ENCODE data around the gene ITPR3. TPM values are rescaled to one million over a fixed set of nuclear protein-coding genes. Genes with fewer than 3 reads are reported as not detected.
A peak's percentile ranks its signal among the peaks of the same experiment; 100 is the strongest.

The ITPR3 gene
- polyA plus RNA-seq, 1 donor from 2014 or later = 6.7 TPM

DNA sequence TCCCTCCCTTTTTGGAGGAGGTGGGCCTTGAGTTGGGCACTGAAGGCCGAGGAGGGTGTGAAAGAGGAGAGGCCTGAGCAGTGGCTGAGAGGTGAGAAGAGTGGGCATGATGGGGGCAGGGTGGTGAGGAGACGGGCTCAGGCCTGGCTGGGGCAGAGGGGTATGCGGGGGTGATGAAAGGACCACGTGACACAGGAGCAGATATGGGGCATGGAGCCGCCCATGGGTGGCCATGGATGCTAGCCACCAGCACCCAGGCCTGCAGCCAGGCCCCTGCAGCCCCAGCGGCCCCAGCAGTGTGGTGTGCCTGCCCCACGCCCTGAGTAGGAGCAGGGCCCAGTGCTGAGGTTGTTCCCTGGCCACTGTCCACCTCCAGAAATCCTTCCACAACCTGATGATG, 63.9 kb downstream of the ITPR3 start:
- H3K27ac Mint-ChIP-seq = no peak overlapping the region

GRCh38 chr6:33685411-33686224, 64.5 kb downstream of the ITPR3 start:
- Mint-ChIP-seq H3K27me3 (no peaks in the 10 kb centered on the region), H3K4me3 (no peak overlapping the region), H3K27ac (peak overlapping the region in 1 of 3 donors; percentile 5), H3K36me3 (peaks cover 13% of the 10 kb centered on the region), H3K4me1 (peaks cover 0 to 2% (median 0%) of the 10 kb centered on the region in 3 donors), H3K9me3 (no peaks in the 10 kb centered on the region)

More for the DNA sequence above, 63.9 kb downstream of the ITPR3 start:
- Mint-ChIP-seq H3K27me3 (no peaks in the 10 kb centered on the region), H3K4me1 (peaks cover 0 to 2% (median 0%) of the 10 kb centered on the region in 3 donors), H3K9me3 (no peaks in the 10 kb centered on the region), H3K4me3 (no peak overlapping the region), H3K36me3 (peaks cover 13% of the 10 kb centered on the region)

DNA sequence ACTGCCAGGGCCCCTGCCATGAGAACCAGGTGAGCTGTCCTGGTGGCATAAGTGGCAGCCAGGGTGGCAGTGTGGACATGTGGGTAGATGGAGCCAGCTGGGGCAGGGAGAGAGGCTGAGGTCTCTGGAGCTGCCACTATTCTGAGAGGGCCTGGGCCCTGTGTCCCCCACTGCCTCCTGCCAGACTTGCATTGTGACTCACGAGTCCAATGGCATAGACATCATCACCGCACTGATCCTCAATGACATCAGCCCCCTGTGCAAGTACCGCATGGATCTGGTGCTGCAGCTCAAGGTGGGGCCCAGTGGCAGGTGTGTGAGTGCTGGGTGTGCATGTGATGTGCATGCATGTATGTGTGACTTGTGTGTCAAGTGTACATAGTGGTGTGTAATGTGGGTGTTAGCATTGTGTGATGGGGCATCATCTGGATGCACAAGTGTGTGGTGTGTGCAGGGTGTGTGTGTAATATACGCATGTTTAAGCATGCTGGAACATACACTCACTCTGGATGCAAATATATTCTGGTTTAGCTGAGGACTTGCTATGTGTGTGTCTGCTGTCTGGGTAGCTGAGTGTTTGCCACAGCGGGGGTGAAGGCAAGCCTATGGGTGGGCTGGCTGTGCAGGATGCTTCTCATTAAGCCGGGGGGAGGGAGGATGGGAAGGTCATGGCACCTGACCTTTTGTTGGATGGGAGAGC, 65.3 kb downstream of the ITPR3 start:
- Mint-ChIP-seq H3K9me3 (no peaks in the 10 kb centered on the region), H3K36me3 (peaks cover 13% of the 10 kb centered on the region), H3K27me3 (no peaks in the 10 kb centered on the region), H3K4me1 (peaks cover 0 to 2% (median 0%) of the 10 kb centered on the region in 3 donors), H3K4me3 (no peak overlapping the region), H3K27ac (peak overlapping the region in 1 of 3 donors; percentile 5)

- no peak overlapping the region for H3K4me3 Mint-ChIP-seq
- no peaks in the 10 kb centered on the region for H3K9me3 Mint-ChIP-seq
- peaks cover 13% of the 10 kb centered on the region for H3K36me3 Mint-ChIP-seq
- peaks cover 0 to 2% (median under 1%) of the 10 kb centered on the region in 3 donors for H3K4me1 Mint-ChIP-seq
- H3K27me3 Mint-ChIP-seq = no peaks in the 10 kb centered on the region
- peak overlapping the region in 2 of 3 donors; percentile 42 to 53 for H3K27ac Mint-ChIP-seq
Observed at GRCh38 chr6:33686981-33687975, 66.2 kb downstream of the ITPR3 start.

- peak overlapping the region in 1 of 3 donors; percentile 42 for H3K27ac Mint-ChIP-seq
- H3K36me3 Mint-ChIP-seq = peaks cover 15% of the 10 kb centered on the region
- H3K27me3 Mint-ChIP-seq = no peaks in the 10 kb centered on the region
- no peaks in the 10 kb centered on the region for H3K9me3 Mint-ChIP-seq
- H3K4me3 Mint-ChIP-seq = no peak overlapping the region
- H3K4me1 Mint-ChIP-seq = peaks cover 6 to 9% (median 8%) of the 10 kb centered on the region in 3 donors
Observed at GRCh38 chr6:33688006-33688405, 66.9 kb downstream of the ITPR3 start.

- Mint-ChIP-seq H3K4me3 (no peak overlapping the region), H3K36me3 (peaks cover 15% of the 10 kb centered on the region), H3K27ac (peak overlapping the region in 1 of 3 donors; percentile 42), H3K4me1 (peaks cover 6 to 14% (median 13%) of the 10 kb centered on the region in 3 donors), H3K27me3 (no peaks in the 10 kb centered on the region), H3K9me3 (no peaks in the 10 kb centered on the region)
Observed at GRCh38 chr6:33688451-33689147, 67.5 kb downstream of the ITPR3 start.

DNA sequence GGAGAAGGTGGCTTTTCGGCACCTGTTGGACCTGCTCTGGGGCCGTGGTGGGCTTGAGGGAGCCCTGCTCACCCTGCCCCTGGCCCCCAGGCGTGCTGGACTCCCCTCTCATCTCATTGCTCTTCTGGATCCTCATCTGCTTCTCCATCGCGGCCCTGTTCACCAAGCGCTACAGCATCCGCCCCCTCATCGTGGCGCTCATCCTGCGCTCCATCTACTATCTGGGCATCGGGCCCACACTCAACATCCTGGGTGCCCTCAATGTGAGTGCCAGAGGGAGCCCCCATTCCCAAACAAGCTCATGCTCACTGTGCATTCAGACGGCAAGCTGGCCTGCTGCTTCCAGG, 68.0 kb downstream of the ITPR3 start:
- no peak overlapping the region for H3K4me3 Mint-ChIP-seq
- H3K27ac Mint-ChIP-seq = no peak overlapping the region
- no peaks in the 10 kb centered on the region for H3K9me3 Mint-ChIP-seq
- H3K36me3 Mint-ChIP-seq = peaks cover 13% of the 10 kb centered on the region
- H3K4me1 Mint-ChIP-seq = peaks cover 9 to 16% (median 16%) of the 10 kb centered on the region in 3 donors
- no peaks in the 10 kb centered on the region for H3K27me3 Mint-ChIP-seq

DNA sequence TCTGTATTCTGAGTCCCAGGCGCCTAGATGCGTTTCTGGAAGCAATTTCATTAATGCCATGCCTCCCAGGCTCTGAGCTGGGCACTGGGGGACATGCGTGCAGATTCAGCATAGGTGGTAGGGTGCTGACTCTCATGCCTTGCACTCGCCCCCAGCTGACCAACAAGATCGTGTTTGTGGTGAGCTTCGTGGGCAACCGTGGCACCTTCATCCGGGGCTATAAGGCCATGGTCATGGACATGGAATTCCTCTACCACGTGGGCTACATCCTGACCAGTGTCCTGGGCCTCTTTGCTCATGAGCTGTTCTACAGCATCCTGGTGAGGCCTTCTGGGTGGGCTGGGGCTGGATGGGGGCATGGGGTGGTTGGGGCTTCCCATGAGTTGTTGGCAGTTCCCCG, 68.8 kb downstream of the ITPR3 start:
- Mint-ChIP-seq H3K9me3 (no peaks in the 10 kb centered on the region), H3K36me3 (peaks cover 13% of the 10 kb centered on the region), H3K4me3 (no peak overlapping the region), H3K4me1 (peaks cover 15 to 22% (median 20%) of the 10 kb centered on the region in 3 donors), H3K27me3 (no peaks in the 10 kb centered on the region), H3K27ac (no peak overlapping the region)

GRCh38 chr6:33690766-33691165, 69.6 kb downstream of the ITPR3 start:
- peaks cover 13% of the 10 kb centered on the region for H3K36me3 Mint-ChIP-seq
- H3K27me3 Mint-ChIP-seq = no peaks in the 10 kb centered on the region
- H3K4me3 Mint-ChIP-seq = no peak overlapping the region
- H3K27ac Mint-ChIP-seq = peak overlapping the region in 1 of 3 donors; percentile 74
- H3K4me1 Mint-ChIP-seq = peaks cover 15 to 25% (median 20%) of the 10 kb centered on the region in 3 donors
- H3K9me3 Mint-ChIP-seq = no peaks in the 10 kb centered on the region

DNA sequence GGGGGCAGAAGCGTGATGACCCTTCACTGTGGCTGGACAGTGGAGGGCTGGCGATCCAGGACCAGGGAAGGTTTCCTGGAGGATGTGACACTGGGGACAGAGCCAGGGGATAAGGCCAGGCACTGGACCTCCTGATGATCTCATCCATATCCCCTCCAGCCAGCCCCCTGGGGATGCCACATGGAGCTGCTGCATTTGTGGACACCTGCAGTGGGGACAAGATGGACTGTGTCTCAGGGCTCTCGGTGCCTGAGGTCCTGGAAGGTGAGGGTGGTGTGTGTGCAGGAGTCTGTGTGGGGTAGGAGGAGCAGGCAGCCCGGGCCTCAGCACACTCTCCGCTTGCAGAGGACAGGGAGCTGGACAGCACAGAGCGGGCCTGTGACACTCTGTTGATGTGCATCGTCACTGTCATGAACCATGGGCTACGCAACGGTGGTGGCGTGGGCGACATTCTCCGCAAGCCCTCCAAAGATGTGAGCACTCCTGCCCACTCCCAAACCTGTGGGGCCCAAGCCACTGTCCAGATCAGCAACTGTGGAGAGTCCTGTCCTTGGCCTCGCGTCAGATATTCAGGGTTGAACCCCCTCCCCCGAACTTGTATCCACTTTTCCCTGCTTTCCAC, 70.4 kb downstream of the ITPR3 start:
- no peaks in the 10 kb centered on the region for H3K27me3 Mint-ChIP-seq
- H3K4me3 Mint-ChIP-seq = no peak overlapping the region
- peak overlapping the region; percentile 67 to 89 (median 74) for H3K27ac Mint-ChIP-seq
- peaks cover 19 to 33% (median 28%) of the 10 kb centered on the region in 3 donors for H3K4me1 Mint-ChIP-seq
- peaks cover 13% of the 10 kb centered on the region for H3K36me3 Mint-ChIP-seq
- H3K9me3 Mint-ChIP-seq = no peaks in the 10 kb centered on the region

GRCh38 chr6:33692078-33692759, 71.1 kb downstream of the ITPR3 start:
- Mint-ChIP-seq H3K4me3 (peak overlapping the region in 3 of 4 donors; percentile 1 to 29 (median 2)), H3K9me3 (no peaks in the 10 kb centered on the region), H3K27me3 (no peaks in the 10 kb centered on the region), H3K27ac (peak overlapping the region; percentile 72 to 93 (median 89)), H3K36me3 (peaks cover 13% of the 10 kb centered on the region), H3K4me1 (peaks cover 24 to 37% (median 33%) of the 10 kb centered on the region in 3 donors)

DNA sequence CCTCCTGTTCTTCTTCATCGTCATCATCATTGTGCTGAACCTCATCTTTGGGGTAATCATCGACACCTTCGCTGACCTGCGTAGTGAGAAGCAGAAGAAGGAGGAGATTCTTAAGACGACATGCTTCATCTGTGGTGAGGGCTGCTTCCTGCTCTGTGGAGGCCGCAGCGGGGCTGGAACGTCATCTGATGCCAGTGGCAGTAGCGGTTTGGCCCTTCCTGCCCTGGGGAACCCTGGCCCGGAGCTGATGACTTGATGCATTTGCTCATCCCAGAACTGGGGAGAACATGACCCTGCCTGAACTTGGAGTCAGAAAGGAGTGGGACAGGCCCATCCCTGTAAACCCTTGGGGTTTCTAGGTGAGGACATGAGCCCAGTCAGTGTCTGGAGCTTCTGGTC, 71.6 kb downstream of the ITPR3 start:
- Mint-ChIP-seq H3K4me1 (peaks cover 29 to 42% (median 38%) of the 10 kb centered on the region in 3 donors), H3K9me3 (no peaks in the 10 kb centered on the region), H3K36me3 (peaks cover 15% of the 10 kb centered on the region)

More for the DNA sequence above, 71.6 kb downstream of the ITPR3 start:
- H3K4me3 Mint-ChIP-seq = peak overlapping the region in 3 of 4 donors; percentile 1 to 29 (median 2)
- H3K27me3 Mint-ChIP-seq = no peaks in the 10 kb centered on the region
- H3K27ac Mint-ChIP-seq = peak overlapping the region; percentile 72 to 93 (median 89)
